Tibial nerve (tissue), 4 donors: ENCODE data around the gene PTPRK.

Experiments used
- EP300 ChIP-seq, 2 donors: sonication (generic); formaldehyde crosslinking; IDR thresholded peaks; one replicate each; pipeline ENCODE4 v1.6.1; 2017; ENCODE audit warnings: antibody characterized with exemption in 2 of 2, mild to moderate bottlenecking in 1 of 2
- POLR2A ChIP-seq, 2 donors: fragments of 450-650 bp; IDR thresholded peaks; one replicate each; pipeline ENCODE4 v1.6.1; 2017; ENCODE audit warnings: antibody characterized with exemption in 2 of 2, mild to moderate bottlenecking in 2 of 2, moderate library complexity in 2 of 2
- TF ChIP-seq, protein P1 (sequence below), 5 experiments: fragments of 200-600 bp in 3 of 5; fragments of 450-650 bp in 2 of 5; sonication (generic) in 3 of 5; IDR thresholded peaks; one replicate each; pipeline ENCODE4 v1.5.1; 2016 to 2019; ENCODE audit warnings: antibody characterized with exemption in 5 of 5, mild to moderate bottlenecking in 3 of 5, moderate library complexity in 2 of 5

DNA sequence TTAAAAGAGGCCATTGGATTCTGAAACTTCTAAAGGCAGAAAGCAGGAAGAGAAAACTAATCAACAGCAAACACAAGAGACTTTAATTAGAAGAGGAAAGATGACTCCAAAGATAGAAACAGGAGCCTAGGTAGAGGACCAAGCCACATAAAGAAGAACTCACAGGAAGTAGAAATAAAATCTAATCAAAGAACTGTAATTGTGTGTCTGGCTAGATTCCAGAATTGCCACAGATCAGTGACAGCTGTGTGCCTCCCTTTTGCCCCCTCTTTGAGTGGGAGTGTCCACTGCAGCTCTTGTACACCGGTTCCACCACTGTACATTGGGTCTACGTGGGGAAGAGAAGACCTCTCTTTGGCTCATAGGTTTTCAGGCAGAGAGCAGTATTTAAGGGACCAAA, 597.3 kb downstream of the PTPRK start:
- TF ChIP-seq, protein P1, sequence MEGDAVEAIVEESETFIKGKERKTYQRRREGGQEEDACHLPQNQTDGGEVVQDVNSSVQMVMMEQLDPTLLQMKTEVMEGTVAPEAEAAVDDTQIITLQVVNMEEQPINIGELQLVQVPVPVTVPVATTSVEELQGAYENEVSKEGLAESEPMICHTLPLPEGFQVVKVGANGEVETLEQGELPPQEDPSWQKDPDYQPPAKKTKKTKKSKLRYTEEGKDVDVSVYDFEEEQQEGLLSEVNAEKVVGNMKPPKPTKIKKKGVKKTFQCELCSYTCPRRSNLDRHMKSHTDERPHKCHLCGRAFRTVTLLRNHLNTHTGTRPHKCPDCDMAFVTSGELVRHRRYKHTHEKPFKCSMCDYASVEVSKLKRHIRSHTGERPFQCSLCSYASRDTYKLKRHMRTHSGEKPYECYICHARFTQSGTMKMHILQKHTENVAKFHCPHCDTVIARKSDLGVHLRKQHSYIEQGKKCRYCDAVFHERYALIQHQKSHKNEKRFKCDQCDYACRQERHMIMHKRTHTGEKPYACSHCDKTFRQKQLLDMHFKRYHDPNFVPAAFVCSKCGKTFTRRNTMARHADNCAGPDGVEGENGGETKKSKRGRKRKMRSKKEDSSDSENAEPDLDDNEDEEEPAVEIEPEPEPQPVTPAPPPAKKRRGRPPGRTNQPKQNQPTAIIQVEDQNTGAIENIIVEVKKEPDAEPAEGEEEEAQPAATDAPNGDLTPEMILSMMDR (IDR thresholded peaks at IDR 0.05), result no peak
- no peak for TF ChIP-seq POLR2A (IDR thresholded peaks at IDR 0.05)
- TF ChIP-seq EP300 (IDR thresholded peaks at IDR 0.05), result no peak
